ENCODE measurements around the gene RCOR1.

RCOR1 gene

GRCh38 chr14:102728501-102728900 is 136.1 kb downstream of the RCOR1 start:
- no peak for DNase-seq

GRCh38 chr14:102729268-102729667 is 136.8 kb downstream of the RCOR1 start:
- no peak for DNase-seq

DNA sequence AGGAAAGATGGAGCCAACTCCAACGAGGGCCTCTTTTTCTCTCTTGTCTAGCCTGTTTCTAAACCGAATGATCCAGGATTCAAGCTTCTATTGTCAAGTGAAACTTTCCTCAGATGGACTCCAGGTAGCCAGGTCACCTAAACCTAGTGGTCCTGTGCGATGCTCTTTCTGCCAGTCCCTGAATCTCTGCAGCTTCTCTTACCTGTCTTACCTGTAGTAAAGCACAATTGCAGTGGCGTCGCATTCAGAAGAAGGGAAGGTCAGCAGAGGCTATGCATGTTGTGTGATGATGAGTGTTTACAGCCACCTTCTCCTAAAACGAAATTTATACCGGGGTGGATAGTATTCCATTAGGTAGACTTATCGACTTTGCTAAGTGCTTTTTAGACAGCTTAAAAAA is 137.4 kb downstream of the RCOR1 start:
- DNase-seq, result no peak

- no peak for DNase-seq
Measured at GRCh38 chr14:102731101-102731870, 138.8 kb downstream of the RCOR1 start.

DNA sequence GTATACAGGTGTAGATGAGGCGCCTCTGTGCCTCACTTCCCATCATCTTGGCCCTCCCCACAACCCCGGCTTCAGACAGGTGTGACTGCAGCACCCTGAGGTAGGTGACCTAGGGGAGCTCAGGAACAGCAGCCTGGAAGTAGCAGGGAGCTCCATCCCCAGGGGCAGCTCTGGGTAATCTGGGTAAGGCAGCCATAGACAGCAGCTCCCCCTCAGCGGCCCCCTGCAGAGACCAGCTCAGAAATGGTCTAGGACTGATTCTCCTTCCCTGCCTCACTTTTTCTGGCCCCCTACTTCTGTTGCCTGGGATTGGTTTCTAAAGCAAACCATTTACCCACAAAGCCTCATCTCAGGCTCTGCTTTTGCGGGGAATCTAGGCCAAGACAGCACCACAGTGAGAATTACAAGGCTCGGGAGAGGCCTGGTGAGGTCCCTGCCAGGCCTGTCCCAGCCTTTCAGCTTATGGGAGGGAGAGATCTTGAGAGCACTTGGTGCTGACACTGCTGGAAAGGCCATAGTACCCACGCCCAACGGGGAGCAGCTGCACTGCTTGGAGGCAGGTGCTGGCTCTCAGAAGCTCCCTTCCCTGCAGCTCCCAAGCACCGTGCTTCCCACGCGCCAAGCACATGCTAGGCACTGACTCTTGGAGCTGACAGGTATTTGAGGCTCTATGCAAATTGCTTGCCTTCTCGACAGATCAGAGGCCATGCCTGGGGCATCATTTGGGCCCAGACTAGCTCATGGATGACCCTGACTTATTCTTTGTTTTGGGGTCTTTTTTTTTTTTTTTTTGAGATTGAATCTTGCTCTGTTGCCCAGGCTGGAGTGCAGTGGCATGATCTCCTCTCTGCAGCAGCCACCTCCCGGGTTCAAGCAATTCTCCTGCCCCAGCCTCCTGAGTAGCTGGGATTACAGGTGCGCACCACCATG is 139.7 kb downstream of the RCOR1 start:
- DNase-seq, result no peak

GRCh38 chr14:102732924-102733323 is 140.5 kb downstream of the RCOR1 start:
- no peak for DNase-seq

- no peak for DNase-seq
Measured at GRCh38 chr14:102733326-102733725, 140.9 kb downstream of the RCOR1 start.

DNA sequence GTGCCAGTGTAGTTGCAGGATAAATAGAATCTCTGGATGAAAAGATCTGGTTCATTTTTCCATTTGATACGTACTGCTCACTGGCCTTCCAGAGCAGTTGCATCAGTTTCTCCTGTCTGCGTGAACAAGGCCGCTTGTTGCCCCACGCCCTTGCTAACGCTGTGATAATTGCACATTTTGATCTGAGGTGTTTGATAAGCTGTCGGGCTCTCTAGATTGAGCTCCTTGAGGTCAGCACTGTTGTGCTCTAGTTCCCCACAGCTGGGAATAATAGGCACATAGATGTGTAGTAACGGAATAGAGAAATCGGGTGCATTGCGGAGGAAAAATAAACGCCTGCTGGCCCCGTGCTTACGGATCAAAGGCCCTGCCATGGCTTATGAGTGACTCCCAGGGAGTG is 142.0 kb downstream of the RCOR1 start:
- no peak for DNase-seq

GRCh38 chr14:102736956-102737355 is 144.5 kb downstream of the RCOR1 start:
- DNase-seq, result no peak

GRCh38 chr14:102737402-102738372 is 145.2 kb downstream of the RCOR1 start:
- no peak for DNase-seq

GRCh38 chr14:102738373-102739189 is 146.1 kb downstream of the RCOR1 start:
- no peak for DNase-seq

DNA sequence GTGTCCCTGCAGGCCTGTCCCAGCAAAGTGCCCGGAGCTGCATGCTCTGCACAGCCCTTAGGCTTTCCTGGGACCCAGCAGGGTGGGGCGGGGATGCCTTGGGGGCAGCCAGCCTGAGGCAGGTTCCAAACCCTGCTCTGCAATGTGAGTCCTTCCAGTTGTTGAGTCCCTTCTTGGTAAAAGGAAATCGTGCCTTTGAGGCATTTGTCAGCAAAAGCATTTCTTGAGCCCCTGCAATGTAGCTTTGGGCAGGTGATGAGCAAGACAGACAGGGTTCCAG is 146.7 kb downstream of the RCOR1 start:
- no peak for DNase-seq

GRCh38 chr14:102746634-102747438 is 154.4 kb downstream of the RCOR1 start:
- no peak for DNase-seq

DNA sequence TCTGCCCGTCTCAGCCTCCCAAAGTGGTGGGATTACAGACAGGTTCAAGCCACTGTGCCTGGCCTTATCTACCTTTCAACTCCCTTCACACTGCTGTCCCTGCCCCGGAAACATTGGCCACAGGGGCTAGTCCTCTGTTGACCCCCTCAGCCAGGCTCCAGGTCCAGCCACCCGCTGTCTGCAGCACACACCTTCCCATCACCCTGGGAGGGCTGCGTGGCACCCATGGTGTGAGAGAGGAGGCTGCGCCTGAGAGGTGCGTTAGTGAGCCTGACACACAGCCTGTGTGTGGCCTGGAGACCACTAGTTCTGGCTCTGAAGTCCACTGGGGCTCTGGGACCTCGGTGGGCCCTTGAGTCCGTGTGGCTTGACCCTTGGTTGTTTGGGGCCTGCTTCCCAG is 156.4 kb downstream of the RCOR1 start:
- no peak for DNase-seq

DNA sequence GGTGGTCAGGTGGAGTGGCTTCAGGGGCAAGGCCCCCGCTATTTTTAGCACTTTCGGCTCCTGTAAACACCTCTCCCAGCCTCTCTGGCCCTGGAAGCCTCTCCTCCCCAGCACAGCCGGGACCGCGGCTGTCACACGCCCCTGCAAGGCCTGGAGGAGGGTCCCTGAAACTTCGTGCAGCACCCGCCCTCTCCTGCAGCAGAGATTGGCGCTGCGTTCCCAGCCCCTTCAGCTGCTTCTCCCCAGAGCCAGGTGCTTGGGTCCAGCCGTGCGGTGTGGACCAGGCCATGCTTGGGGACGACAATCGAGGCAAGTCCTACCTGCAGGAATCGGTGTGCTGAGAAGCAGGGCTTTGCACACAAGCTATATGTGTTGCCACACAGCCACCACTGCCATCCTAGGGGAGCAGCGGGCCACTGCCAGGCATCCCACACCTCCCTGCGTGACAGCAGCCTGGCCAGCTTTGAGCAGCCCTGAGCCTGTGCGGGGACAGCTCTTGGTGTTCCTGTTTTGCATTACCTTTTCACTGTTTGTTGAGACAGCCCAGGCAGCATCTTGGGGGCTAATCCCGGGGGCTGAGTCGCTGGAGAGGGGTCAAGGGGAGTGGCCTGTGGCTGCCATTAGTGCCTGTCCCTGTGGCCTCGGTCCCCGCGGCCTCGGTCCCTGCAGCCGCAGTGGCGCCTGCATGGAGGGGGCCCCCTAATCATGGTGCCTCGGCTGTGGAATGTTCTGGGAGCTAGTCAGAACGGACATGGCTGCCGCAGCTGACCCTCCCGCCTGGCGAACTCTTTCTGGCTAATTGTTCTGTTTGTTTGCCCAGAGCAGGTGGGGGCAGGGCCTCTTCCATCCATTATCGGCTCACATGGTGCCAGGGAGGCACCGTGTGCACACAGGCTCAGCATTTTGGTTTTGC is 157.2 kb downstream of the RCOR1 start:
- DNase-seq, result peak; percentile 84

- DNase-seq, result no peak
Measured at GRCh38 chr14:102750376-102750775, 157.9 kb downstream of the RCOR1 start.

- DNase-seq, result no peak
Measured at GRCh38 chr14:102751088-102751487, 158.6 kb downstream of the RCOR1 start.

DNA sequence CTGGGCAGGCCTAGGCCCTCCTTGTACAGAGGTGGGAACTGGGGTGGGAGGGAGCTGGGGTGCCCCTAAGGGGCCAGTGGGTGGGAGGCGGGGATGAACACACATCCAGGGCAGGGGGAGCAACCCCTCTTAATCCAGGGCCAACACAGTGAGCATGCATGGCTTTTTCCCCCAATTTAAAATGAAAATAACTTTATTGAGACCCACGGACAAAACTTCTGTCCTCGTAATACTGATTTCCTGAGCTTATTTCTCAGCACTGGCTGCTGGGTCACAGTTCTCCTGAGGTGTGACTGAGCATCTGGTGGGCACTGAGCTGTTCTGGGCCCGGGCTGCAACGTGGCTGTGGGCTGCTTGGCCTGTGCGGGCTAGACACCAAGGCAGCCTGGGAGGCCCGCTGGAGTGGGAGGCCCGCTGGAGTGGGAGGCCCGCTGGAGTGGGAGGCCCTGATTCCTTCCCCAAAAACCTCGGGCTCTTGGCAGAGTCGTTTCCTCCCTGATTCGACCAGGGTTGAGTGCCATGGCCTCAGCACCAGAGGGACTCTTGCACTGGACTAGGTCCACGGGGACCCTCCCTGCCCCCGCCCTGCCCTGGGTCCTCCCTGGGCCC is 159.9 kb downstream of the RCOR1 start:
- DNase-seq, result no peak

DNA sequence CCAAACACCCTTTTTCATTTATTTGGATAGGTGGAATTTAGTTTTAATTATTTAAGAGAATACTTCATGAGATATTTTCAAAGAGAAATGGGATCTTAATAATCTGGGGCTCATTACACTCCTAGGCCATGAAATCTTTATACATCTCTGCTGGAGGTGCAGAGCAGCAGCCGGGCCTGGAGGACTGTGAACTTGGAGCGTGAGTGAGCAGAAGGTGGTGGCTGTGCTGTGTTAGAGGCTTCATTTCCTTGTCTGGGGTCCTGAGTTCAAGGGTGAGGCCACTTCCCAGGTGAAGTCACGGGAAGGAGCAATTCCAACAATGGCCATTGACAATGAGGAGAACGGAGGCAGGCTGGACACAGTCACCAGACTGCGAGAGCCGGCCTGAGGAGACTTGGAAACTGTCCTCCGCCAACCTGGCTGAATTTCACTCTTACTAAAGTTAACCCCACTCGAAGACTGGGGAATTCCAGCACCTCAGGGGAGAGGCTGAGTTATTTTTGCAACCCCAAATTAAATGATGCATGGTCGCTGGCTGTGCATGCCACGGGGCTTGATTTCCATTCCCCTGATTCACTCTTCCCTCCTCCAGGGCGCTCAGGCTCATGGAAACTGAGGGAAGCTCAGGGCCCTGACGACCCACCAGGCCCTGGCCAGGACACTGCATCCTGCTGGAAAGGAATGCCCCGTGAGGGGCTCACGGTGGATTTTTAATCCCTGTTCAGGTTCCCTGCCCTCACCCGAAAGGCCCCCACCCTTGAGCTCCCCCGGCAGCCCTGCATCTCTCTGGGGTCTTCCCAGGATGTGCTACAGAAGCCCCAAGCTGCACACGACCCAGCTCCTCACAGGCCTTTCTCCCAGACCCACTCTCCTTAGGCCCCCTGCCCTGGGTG is 162.2 kb downstream of the RCOR1 start:
- DNase-seq, result no peak

All from NCI-H748 treated with DMSO at 0.1 percent for 48 hours (cell line).